OCI-LY1 (cell line): Measurements from ENCODE around the gene COG8.

Experiments
- H2AFZ ChIP-seq: fragments of 200-600 bp; sonication (generic), shearing (Covaris generic); 2 replicates; pipeline ENCODE4 v1.6.0; 2014; ENCODE audit warnings: antibody characterized with exemption, mild to moderate bottlenecking, low read length
- H3F3A ChIP-seq: fragments of 200-600 bp; sonication (generic), shearing (Covaris generic); 2 replicates; pipeline ENCODE4 v1.6.0; 2014; ENCODE audit warnings: mild to moderate bottlenecking, antibody characterized with exemption, low read length, moderate library complexity; ENCODE audit not compliant: insufficient read depth
- H3K27ac ChIP-seq: fragments of 200-600 bp; sonication (generic); 2 replicates; pipeline ENCODE4 v1.5.1; 2014; ENCODE audit warnings: low read length, mixed run types, mild to moderate bottlenecking, low read depth; ENCODE audit not compliant: poor library complexity, severe bottlenecking
- H3K27me3 ChIP-seq: fragments of 200-600 bp; sonication (generic); 2 replicates; pipeline ENCODE4 v1.6.0; 2014; ENCODE audit warnings: antibody characterized with exemption, mild to moderate bottlenecking, low read length, moderate library complexity; ENCODE audit not compliant: insufficient read depth
- H3K36me3 ChIP-seq: fragments of 200-600 bp; sonication (generic); 2 replicates; pipeline ENCODE4 v1.6.1; 2014; ENCODE audit warnings: mild to moderate bottlenecking, antibody characterized with exemption, low read length, moderate library complexity, mixed read lengths; ENCODE audit not compliant: insufficient read depth
- H3K4me1 ChIP-seq: fragments of 200-600 bp; sonication (generic); 2 replicates; pipeline ENCODE4 v1.5.1; 2014; ENCODE audit warnings: mild to moderate bottlenecking, low read length, moderate library complexity; ENCODE audit not compliant: insufficient read depth, severe bottlenecking
- H3K4me2 ChIP-seq: fragments of 200-600 bp; sonication (generic), shearing (Covaris generic); 2 replicates; pipeline ENCODE4 v1.6.1; 2014; ENCODE audit warnings: low read length
- H3K4me3 ChIP-seq: fragments of 200-600 bp; sonication (generic); 2 replicates; pipeline ENCODE4 v1.5.1; 2014; ENCODE audit warnings: low read length, low read depth, mild to moderate bottlenecking, mixed read lengths; ENCODE audit not compliant: poor library complexity, severe bottlenecking
- H3K79me2 ChIP-seq: fragments of 200-600 bp; shearing (Covaris generic); 2 replicates; pipeline ENCODE4 v1.6.1; 2016; ENCODE audit warnings: mixed run types, low read length, mixed read lengths; ENCODE audit not compliant: insufficient read depth
- H3K9ac ChIP-seq: fragments of 200-600 bp; sonication (generic), shearing (Covaris generic); 2 replicates; pipeline ENCODE4 v1.6.1; 2014; ENCODE audit warnings: mild to moderate bottlenecking, low read length, mixed read lengths
- H3K9me2 ChIP-seq: fragments of 200-600 bp; sonication (generic), shearing (Covaris generic); 2 replicates; pipeline ENCODE4 v1.6.1; 2014; ENCODE audit warnings: low read depth, mild to moderate bottlenecking, low read length, mixed read lengths
- H3K9me3 ChIP-seq: fragments of 200-600 bp; shearing (Covaris generic); 2 replicates; pipeline ENCODE4 v1.6.1; 2014; ENCODE audit warnings: low read length, mixed read lengths
- H4K20me1 ChIP-seq: fragments of 200-600 bp; sonication (generic), shearing (Covaris generic); 2 replicates; pipeline ENCODE4 v1.6.0; 2016; ENCODE audit warnings: mild to moderate bottlenecking, low read length; ENCODE audit not compliant: insufficient read depth
- CTCF ChIP-seq: fragments of 200-600 bp; sonication (generic), shearing (Covaris generic); IDR thresholded peaks from 2 replicates; pipeline ENCODE4 v1.5.1; 2017; ENCODE audit warnings: mild to moderate bottlenecking, antibody characterized with exemption, low read length, moderate library complexity, mixed read lengths
- EZH2 ChIP-seq: fragments of 200-600 bp; sonication (generic), shearing (Covaris generic); IDR thresholded peaks from 2 replicates; pipeline ENCODE4 v1.8.0; 2017; ENCODE audit warnings: borderline replicate concordance, mixed run types, mild to moderate bottlenecking, antibody characterized with exemption, low read length, moderate library complexity, mixed read lengths

The COG8 gene

GRCh38 chr16:69346683-69347082 is 7.3 kb upstream of the COG8 start:
- Histone ChIP-seq H3K9me2 (no peaks in the 10 kb centered on the region), H3K27me3 (no peaks in the 10 kb centered on the region), H4K20me1 (no peaks in the 10 kb centered on the region), H3K4me3 (no peak overlapping the region), H3K9me3 (no peaks in the 10 kb centered on the region), H3K27ac (no peak overlapping the region), H3K36me3 (peaks cover 30% of the 10 kb centered on the region), H2AFZ (no peak overlapping the region), H3K79me2 (no peaks in the 10 kb centered on the region), H3K9ac (no peak overlapping the region), H3K4me2 (no peak overlapping the region), H3K4me1 (no peaks in the 10 kb centered on the region), H3F3A (no peaks in the 10 kb centered on the region)
- no peak for TF ChIP-seq CTCF
- TF ChIP-seq EZH2, result no peak

- H4K20me1 ChIP-seq, result no peaks in the 10 kb centered on the region
- no peak overlapping the region for H3K9ac ChIP-seq
- H3K4me1 ChIP-seq, result peaks cover 6% of the 10 kb centered on the region
- H3K79me2 ChIP-seq, result peaks cover 6% of the 10 kb centered on the region; the same call in 1 of the 2 replicates
- H3K27ac ChIP-seq, result no peak overlapping the region
- no peaks in the 10 kb centered on the region for H3K27me3 ChIP-seq
- H3K9me2 ChIP-seq, result no peaks in the 10 kb centered on the region
- no peak overlapping the region for H2AFZ ChIP-seq
- TF ChIP-seq CTCF (no peak), EZH2 (no peak)
- no peaks in the 10 kb centered on the region for H3K9me3 ChIP-seq
- H3F3A ChIP-seq, result no peaks in the 10 kb centered on the region
- peaks cover 38% of the 10 kb centered on the region for H3K36me3 ChIP-seq
- H3K4me3 ChIP-seq, result no peak overlapping the region
- H3K4me2 ChIP-seq, result no peak overlapping the region
Observed at GRCh38 chr16:69345923-69346322, 6.6 kb upstream of the COG8 start.

- no peak for TF ChIP-seq EZH2
- TF ChIP-seq CTCF, result no peak
- Histone ChIP-seq H3K79me2 (peaks cover 19% of the 10 kb centered on the region), H3K36me3 (peaks cover 35% of the 10 kb centered on the region), H3K4me1 (peaks cover 15% of the 10 kb centered on the region), H3K27me3 (no peaks in the 10 kb centered on the region), H3K4me3 (no peak overlapping the region), H3K27ac (no peak overlapping the region), H4K20me1 (no peaks in the 10 kb centered on the region), H3K4me2 (no peak overlapping the region), H3K9me2 (no peaks in the 10 kb centered on the region), H2AFZ (no peak overlapping the region), H3F3A (no peaks in the 10 kb centered on the region), H3K9me3 (no peaks in the 10 kb centered on the region), H3K9ac (no peak overlapping the region)
Observed at GRCh38 chr16:69344171-69344570, 4.8 kb upstream of the COG8 start.
